Nucleus accumbens (tissue), 56 donors: ENCODE results near the gene FBH1.

Experiments
- DNase-seq, 56 donors: peaks; one replicate each; lab custom pipeline; 2025; lab: John Stamatoyannopoulos, UW

Gene FBH1

DNA sequence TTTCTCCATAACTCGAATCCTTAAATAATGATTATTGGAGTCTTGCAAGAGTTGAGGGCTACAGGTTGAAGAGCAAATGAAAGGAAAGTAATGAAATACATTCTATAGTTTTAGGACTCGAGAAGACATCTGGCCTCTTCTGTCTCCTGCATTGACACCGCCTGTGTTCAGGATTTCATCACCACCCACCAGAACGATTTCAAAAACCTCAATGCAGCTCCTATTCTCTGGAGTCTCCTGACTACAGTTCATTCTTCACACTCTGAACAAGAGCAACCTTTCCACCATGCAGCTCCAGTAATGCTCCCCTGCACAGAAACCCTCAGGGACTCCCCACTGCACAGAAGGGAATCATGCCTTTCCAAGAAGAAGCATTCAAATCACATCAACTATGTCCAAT is 81.8 kb downstream of the FBH1 start:
- DNase-seq: no peak

DNA sequence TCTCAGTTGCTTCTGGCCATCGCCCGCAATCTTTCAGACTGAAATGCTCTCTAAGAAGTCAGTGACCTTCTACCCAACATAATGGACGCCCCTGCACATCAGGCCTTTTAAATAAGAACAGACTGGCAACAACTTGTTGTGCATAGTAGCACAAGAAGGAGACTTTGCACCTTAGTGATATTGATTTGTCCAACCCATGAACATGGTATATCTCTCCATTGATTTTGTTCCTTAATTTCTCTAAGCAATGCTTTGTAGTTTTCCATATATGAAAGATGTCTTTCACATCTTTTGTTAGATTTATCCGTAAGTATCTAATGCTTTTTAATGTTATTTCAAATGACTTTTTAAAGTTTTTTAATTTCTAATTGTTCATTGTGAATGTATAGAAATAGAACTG is 83.0 kb downstream of the FBH1 start:
- DNase-seq: no peak

DNA sequence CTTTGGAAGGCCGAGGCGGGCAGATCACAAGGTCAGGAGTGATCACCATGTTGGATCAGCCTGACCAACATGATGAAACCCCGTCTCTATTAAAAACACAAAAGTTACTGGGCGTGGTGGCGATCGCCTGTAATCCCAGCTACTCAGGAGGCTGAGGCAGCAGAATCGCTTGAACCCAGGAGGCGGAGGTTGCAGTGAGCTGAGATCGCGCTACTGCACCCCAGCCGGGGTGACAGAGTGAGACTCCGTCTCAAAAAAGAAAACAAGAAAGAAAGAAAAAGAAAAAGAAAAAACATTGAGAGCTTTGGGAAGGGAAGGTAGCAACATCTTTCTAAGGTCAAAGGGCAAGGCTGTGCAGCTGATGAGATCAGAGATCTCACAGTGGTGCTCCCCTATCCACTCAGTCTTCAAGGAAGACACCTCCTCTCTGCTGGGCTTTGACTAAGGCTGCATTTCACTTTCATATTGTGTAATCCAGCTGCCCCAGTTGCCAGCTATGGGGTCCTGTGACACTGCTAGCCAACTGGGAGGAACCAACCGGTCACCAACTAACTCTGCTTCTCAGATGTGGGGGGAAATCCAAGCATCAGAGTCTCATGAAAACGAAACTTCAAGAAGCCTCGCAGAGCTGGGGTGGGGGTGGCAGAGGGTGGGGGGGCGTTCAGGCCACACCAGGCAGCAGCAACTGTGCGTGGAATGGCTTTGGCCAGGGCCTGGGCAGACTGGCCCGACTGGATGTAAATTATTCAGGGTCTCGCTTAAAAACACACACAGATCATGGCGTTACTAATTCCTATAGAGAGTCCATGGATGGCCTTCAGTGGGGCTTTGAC is 85.8 kb downstream of the FBH1 start:
- DNase-seq: peak in 5 of 56 donors; percentile 3 to 16 (median 8)

DNA sequence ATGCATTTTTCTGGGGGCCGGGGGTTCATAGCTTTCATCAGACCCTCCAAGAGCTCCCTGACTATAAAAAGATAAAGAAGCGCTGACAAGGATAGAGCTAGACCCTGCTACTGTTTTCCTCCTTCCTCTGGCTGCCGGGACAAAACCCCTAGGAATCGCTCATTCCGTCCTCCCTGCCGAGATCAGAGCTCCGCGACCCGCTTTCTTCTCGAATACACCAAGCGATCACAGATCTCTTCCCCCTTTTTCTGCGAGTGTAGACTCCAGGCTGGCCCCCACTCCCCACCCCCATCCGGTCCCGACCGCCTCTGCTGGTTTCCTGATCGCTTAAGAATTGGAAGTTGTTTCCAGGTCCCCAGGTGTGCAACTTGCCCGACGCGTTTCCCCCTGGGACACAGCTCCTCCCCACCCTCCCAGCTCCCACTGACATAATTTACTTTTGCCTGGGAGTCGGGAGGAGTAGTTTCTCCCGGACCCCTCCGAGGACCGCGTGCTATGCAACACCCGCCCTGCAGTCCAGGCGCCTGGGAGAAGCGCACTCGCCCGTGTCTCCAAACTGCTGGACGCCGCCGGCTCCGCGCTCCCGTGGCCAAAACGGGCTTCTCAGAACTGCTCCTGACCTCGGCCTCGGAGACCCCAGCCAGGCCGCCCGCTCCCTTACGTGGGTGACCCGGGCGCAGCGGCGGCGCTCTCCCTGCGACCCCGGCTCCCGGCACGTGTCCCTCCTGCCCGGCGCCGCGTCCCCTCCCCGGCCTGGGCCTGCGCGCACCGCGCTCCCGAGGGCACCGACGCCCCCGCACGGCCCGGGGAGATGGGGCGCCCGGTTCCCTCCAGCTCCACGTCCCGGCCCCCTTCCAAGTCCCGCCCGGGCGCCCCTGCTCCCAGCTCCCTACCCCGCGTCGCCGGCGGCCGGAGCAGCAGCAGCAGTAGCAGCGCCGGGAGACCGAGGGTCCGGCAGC is 86.7 kb downstream of the FBH1 start:
- DNase-seq: peak in 6 of 56 donors; percentile 6 to 45 (median 20)

DNA sequence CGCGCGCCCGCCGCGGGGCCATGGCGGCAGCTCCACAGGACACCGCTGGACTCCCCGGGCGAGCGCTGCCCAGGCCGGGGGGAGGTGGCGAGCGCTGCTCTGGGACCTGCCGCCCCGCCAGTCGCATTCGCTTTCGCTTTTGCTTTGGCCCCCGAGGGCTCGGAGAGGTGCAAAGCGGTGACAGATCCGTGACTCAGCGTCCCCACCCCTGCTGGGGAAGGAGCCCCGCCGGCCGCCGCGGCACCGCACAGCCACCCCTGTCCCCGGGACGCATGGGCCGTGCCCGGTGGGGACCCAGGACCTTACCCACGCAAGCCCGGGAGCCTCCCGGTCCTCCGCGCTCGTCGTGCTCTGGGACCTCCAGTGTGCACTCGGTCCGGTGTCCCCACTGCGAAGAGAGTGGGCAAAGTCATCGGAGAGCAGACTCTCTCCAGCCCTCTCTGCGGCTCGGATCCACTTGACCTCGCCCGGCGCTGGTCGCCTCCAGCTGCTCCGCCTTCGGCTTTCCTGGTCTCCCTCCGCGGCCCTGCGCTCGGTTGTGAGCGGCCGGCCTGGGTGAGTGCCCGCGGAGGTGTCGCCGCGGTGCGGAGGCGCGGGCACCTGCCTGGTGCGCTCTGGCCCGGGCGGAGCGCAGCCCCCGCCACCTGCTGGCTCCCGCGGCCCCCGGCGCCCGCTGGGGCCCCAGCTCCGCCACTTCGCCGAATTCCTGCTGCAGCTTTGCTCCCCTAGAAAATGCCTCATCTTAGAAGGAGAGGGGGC is 87.6 kb downstream of the FBH1 start, which contains the start of gene IL15RA:
Gene IL15RA, minus strand, starts transcription at position 73 of the 759 bp plus-strand sequence. Its CDS starts 51 bp downstream, at position 22.
- peak in 16 of 56 donors; percentile 11 to 45 (median 24) for DNase-seq

DNA sequence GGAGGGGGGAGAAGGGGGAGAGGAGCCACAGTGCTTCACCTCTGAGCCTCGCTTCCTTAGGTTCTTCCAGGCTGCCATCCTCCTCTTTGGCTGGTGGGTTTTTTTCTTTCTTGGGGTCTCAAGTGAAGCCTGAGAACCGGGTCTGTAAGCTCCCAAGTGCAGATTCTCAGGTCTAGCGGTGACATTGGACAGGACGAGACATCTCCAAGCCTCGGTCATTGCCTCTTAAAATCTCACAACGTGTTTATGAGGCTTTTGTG is 88.1 kb downstream of the FBH1 start:
- DNase-seq: no peak

DNA sequence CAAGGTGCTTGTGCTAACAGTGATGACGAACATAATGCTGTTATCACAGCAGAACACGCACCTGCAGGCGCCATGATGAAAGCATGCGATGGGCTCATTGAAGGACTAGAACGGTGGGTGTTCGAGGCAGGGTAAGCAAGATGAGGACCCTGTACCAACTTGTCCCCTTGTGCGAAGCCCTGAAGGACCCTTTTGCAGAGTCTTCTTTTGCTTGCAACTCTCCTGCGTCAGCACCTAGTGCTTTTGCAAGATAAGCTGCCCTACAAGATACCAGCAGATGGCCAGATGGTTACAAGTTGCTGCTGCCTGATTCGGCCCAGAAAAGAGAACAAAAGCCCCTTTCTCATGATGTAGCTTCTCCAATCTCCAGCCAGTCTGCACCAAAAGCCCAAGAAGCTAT is 91.5 kb downstream of the FBH1 start:
- no peak for DNase-seq

DNA sequence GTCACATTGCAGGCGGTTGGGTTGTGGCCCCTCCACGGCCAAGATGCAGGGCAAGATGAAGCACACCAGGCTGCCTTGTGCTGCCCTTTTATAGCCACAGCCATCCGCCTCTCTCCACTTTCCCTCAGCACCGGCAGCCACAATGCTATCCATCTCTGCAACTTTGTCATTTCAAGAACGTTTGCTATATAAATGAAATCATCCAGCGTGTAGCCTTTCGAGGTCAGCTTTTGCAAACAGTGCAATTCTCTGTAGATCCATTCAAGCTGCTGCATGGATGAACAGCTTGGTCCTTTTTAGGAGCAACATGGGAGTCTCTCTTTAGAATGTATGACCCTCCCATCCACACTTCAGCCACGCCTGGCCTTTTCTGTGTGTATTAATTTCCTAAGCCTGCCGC is 93.7 kb downstream of the FBH1 start:
- no peak for DNase-seq

DNA sequence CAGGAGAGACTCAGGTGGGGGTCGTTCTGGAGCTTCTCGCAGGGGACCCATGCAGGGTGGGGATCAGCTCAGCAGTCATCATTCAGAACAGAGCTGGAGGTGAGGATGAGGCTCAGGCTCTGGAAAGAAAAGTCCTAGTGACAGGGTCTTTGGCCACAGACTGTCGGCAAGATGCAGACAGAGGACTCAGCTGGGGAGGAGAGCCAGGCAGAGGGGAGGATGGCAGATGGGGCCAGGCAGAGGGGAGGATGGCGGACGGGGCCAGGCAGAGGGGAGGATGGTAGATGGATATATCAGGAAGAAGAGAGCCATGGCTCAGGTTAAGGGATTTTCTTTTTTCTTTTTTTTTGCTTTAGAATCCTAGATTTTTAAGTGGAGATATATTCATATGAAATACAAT is 95.0 kb downstream of the FBH1 start:
- DNase-seq: no peak
